Measurements from ENCODE around the gene CPS1.

Gene CPS1

DNA sequence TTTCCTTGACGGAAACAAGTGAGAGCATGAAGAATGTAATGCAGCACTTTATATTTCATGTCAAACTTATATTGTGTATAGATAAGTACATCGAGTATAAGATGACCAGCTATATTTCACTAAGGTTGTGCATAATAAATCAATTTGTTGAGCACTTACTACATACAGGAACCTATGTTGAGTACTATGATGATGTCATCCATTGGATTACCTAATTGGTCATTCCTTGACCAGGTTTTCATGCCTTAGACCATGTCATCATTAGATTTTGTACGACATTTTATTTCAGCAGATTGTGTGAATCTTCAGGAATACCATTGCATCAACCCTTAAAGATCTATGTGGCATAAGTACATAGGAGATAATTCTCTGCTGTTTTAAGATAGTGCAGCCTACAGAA is 119.7 kb downstream of the CPS1 start:
- DNase-seq = no peak

- no peak for DNase-seq
These were observed 125.1 kb downstream of the CPS1 start for GRCh38 chr2:210681491-210681890.

DNA sequence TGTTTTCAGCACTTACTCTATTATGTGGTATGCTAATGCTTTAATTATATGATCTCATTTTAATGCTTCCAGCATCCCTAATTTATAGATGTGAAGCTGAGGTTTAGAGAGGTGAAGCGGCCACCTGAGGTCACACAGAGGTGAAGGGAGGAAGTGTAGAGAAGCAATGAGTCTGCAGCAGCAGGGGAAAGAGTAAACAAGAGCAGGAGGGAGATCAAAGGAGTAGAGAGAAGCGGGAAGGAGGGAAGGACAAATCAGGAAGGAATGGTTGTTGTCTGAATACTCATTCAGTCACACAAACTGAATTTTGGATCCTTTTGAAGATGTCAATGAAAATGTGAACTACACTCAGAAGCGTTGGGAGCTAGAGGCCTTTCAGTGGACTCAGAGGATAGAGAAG is 130.0 kb downstream of the CPS1 start:
- no peak for DNase-seq

- no peak for DNase-seq
These were observed 131.5 kb downstream of the CPS1 start for GRCh38 chr2:210687786-210688470.

DNA sequence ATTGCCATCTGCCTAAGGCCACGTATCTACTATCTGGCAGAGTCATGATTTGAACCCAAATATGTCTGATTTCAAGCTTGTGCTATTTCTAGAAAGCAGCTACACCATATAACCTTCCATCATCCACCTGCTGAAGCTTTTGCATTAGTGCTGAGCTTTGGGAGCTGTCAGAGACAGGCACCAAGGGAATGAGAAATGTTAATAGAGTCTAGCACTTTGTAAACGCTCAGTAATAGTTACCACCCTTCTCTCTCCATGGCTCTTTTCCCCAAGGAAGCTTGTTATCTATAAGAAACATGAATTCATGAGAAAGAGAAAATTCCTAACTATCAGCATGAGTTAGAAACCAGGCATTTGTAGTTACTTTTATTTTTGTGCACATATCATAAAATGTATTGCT is 151.5 kb downstream of the CPS1 start:
- no peak for DNase-seq

- DNase-seq = no peak
These were observed 156.7 kb downstream of the CPS1 start for GRCh38 chr2:210713122-210713521.

DNA sequence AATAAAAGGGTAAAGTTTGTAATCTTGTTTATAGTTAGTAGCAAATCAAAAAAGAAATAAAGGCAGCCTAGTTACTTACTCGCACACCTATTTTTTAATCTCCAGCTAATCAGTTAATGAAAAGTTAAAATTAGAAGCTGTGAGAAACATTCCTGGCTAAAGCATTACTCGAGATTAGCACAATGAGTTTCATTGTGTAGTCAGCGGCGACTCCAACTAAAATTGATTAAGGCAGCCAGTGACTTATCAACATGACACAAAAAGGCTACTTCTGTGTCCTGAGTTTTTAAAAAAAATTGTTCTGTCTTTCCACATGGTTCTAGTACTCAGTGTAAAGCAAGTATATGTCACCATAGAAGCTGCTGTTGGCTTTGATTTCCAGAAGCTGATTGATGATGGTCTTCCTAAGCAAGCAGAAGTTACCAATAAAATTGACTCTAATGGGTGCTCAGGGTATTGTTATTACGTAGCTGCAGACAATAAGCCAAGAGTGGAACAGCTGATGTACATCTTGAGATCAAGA is 159.2 kb downstream of the CPS1 start:
- DNase-seq = no peak

- no peak for DNase-seq
These were observed 162.1 kb downstream of the CPS1 start for GRCh38 chr2:210718503-210718902.

DNA sequence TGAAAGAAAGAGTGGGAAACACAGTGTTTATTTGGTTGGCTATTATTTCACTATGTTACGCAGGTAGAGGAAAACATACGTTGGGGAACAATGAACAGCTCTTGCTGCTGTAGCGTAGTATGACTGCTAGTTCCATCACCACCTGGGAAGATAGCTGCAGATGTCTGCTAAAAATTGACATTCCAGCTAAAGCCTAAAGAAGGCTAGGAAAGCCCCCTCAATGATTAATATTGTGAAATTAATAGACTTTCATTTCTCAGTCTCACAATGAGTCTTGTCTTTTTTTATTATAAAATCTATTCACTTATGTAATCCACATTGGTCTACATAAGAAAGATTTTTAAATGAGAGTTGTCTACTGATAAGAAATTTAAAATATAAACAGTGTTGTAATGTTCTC is 165.7 kb downstream of the CPS1 start:
- no peak for DNase-seq

GRCh38 chr2:210727549-210727948 is 171.2 kb downstream of the CPS1 start:
- DNase-seq = no peak

Measured in anterior cingulate cortex (tissue), 58 donors.